Mammary epithelial cell (primary cell): ENCODE measurements around the gene HBA2.
A peak's percentile ranks its signal among the peaks of the same experiment; 100 is the strongest.

Experiments used
- CTCF ChIP-seq, 2 donors: IDR thresholded peaks in 1 of 2; conservative IDR thresholded peaks in 1 of 2; 2 replicates each; pipeline ENCODE4 v1.5.1; 2011 to 2012; ENCODE audit warnings: inconsistent platforms in 2 of 2, low read length in 2 of 2, mild to moderate bottlenecking in 2 of 2, control low read depth in 1 of 2, low read depth in 1 of 2; ENCODE audit not compliant: insufficient read depth in 1 of 2; ENCODE audit errors: extremely low read depth in 1 of 2
- EZH2 ChIP-seq: IDR thresholded peaks from 2 replicates; pipeline ENCODE4 v1.6.1; 2012; ENCODE audit warnings: low read length, inconsistent platforms, borderline replicate concordance

- TF ChIP-seq CTCF (conservative IDR thresholded peaks at IDR 0.05 in 1 of 2, IDR thresholded peaks at IDR 0.05 in 1 of 2; ENCODE audit: extremely low read depth in 1 of 2, insufficient read depth in 1 of 2, low read depth in 1 of 2, low read length in 2 of 2) (peak; percentile 82 to 95), EZH2 (no peak)
Observed at GRCh38 chr16:181565-182021, 8.9 kb downstream of the HBA2 start.
